Smooth muscle cell (in vitro differentiated cells): ENCODE data around the gene ATG4D. TPM values are rescaled to one million over a fixed set of nuclear protein-coding genes. Genes with fewer than 3 reads are reported as not detected.

Experiments
- DNase-seq: peaks from one replicate; lab custom pipeline; 2025; ENCODE audit not compliant: unreplicated experiment; lab: John Stamatoyannopoulos, UW
- H2AFZ ChIP-seq: fragments of 200-600 bp; sonication (generic); 2 replicates; pipeline ENCODE4 v1.6.0; 2016; ENCODE audit warnings: antibody characterized with exemption, low read depth, mild to moderate bottlenecking
- H3F3A ChIP-seq: fragments of 200-600 bp; sonication (generic); 2 replicates; pipeline ENCODE4 v1.6.0; 2017; ENCODE audit warnings: antibody characterized with exemption, low read depth
- H3K27ac ChIP-seq: fragments of 200-600 bp; sonication (generic); 2 replicates; pipeline ENCODE4 v1.5.1; 2016; ENCODE audit warnings: low read depth, mild to moderate bottlenecking
- H3K27me3 ChIP-seq: fragments of 200-600 bp; sonication (generic); 2 replicates; pipeline ENCODE4 v1.6.1; 2016; ENCODE audit warnings: low read depth, mild to moderate bottlenecking
- H3K36me3 ChIP-seq: fragments of 200-600 bp; sonication (generic); 2 replicates; pipeline ENCODE4 v1.5.1; 2016; ENCODE audit warnings: low read depth
- H3K4me1 ChIP-seq: fragments of 200-600 bp; sonication (generic); 2 replicates; pipeline ENCODE4 v1.5.1; 2016; ENCODE audit warnings: low read depth
- H3K4me2 ChIP-seq: fragments of 200-600 bp; sonication (generic); 2 replicates; pipeline ENCODE4 v1.6.0; 2016; ENCODE audit warnings: mild to moderate bottlenecking
- H3K4me3 ChIP-seq: fragments of 200-600 bp; sonication (generic); 2 replicates; pipeline ENCODE4 v1.5.1; 2016; ENCODE audit warnings: mild to moderate bottlenecking
- H3K79me2 ChIP-seq: fragments of 200-600 bp; sonication (generic); 2 replicates; pipeline ENCODE4 v1.6.0; 2016; ENCODE audit warnings: low read depth, mild to moderate bottlenecking
- H3K9ac ChIP-seq: fragments of 200-600 bp; sonication (generic); 2 replicates; pipeline ENCODE4 v1.6.0; 2016; ENCODE audit warnings: low read depth
- H3K9me3 ChIP-seq: fragments of 200-600 bp; sonication (generic); replicated peaks from 2 replicates; pipeline ENCODE4 v1.5.1; 2016; ENCODE audit warnings: low read depth
- H4K20me1 ChIP-seq: fragments of 200-600 bp; sonication (generic); 2 replicates; pipeline ENCODE4 v1.6.0; 2016; ENCODE audit warnings: low read depth
- CTCF ChIP-seq: fragments of 200-600 bp; sonication (generic); IDR thresholded peaks from 2 replicates; pipeline ENCODE4 v1.5.1; 2017; ENCODE audit warnings: borderline replicate concordance, mild to moderate bottlenecking, antibody characterized with exemption; ENCODE audit not compliant: insufficient read depth, poor library complexity, severe bottlenecking
- WGBS: methylation state at CpG from one replicate; pipeline ENCODE4 v1.1.7; 2016; ENCODE audit warnings: low lambda C conversion rate; 5-methylcytosine and 5-hydroxymethylcytosine counted together
- polyA plus RNA-seq: library from polyadenylated mRNA; unstranded; fragments of >200 nt; fragmentation: Nextera tagmentation; extraction: Ambion mirVana; gene quantifications from 2 replicates; pipeline ENCODE4 v1.2.1, GENCODE V29; 2016
- total RNA-seq: library from RNA; depleted of rRNA; stranded (reverse); fragments of >200 nt; gene quantifications from 2 replicates; pipeline ENCODE4 v1.2.3, GENCODE V29; 2014

The ATG4D gene
- total and polyA plus RNA-seq, 2 experiments from 2014 or later: 12.9 to 19.0 TPM

GRCh38 chr19:10582091-10582490 is 38.4 kb downstream of the ATG4D start:
- Histone ChIP-seq H4K20me1 (no peaks in the 10 kb centered on the region), H3K4me1 (no peaks in the 10 kb centered on the region), H3K27me3 (peaks cover 9% of the 10 kb centered on the region), H3F3A (no peaks in the 10 kb centered on the region), H3K9ac (no peak overlapping the region), H2AFZ (no peak overlapping the region), H3K36me3 (no peaks in the 10 kb centered on the region), H3K4me3 (no peak overlapping the region), H3K27ac (no peak overlapping the region), H3K9me3 (no peaks in the 10 kb centered on the region), H3K79me2 (no peaks in the 10 kb centered on the region), H3K4me2 (no peak overlapping the region)
- WGBS: 81% methylated on average over 13 of the region's 13 CpGs
- no peak for DNase-seq
- TF ChIP-seq CTCF: no peak

- Histone ChIP-seq H3K9me3 (no peaks in the 10 kb centered on the region), H4K20me1 (no peaks in the 10 kb centered on the region), H2AFZ (no peak overlapping the region), H3K36me3 (no peaks in the 10 kb centered on the region), H3K27me3 (peaks cover 20% of the 10 kb centered on the region), H3K4me1 (no peaks in the 10 kb centered on the region), H3K27ac (no peak overlapping the region), H3K9ac (no peak overlapping the region), H3K79me2 (no peaks in the 10 kb centered on the region), H3F3A (no peaks in the 10 kb centered on the region), H3K4me3 (no peak overlapping the region), H3K4me2 (no peak overlapping the region)
- no peak for DNase-seq
- 90% methylated on average over 9 of the region's 9 CpGs for WGBS
- no peak for TF ChIP-seq CTCF
Observed at GRCh38 chr19:10583036-10583776, 39.5 kb downstream of the ATG4D start.

- H3K4me2 ChIP-seq: peak overlapping the region; percentile 61
- H3K9ac ChIP-seq: no peak overlapping the region
- no peaks in the 10 kb centered on the region for H3K36me3 ChIP-seq
- H2AFZ ChIP-seq: no peak overlapping the region
- 70% methylated on average over 6 of the region's 6 CpGs for WGBS
- no peaks in the 10 kb centered on the region for H3K79me2 ChIP-seq
- DNase-seq: no peak
- peak overlapping the region; percentile 51 for H3K4me3 ChIP-seq
- H4K20me1 ChIP-seq: no peaks in the 10 kb centered on the region
- no peak for TF ChIP-seq CTCF
- no peaks in the 10 kb centered on the region for H3F3A ChIP-seq
- no peaks in the 10 kb centered on the region for H3K4me1 ChIP-seq
- no peak overlapping the region for H3K27ac ChIP-seq
- no peaks in the 10 kb centered on the region for H3K9me3 ChIP-seq
- H3K27me3 ChIP-seq: peaks cover 22% of the 10 kb centered on the region
Observed at GRCh38 chr19:10586396-10586795, 42.7 kb downstream of the ATG4D start.
